B cell (primary cell): ENCODE data around the gene BLACAT1.

ENCODE experiments used
- EZH2 ChIP-seq: IDR thresholded peaks from 2 replicates; pipeline ENCODE4 v1.6.1; 2012; ENCODE audit warnings: borderline replicate concordance, low read depth, mild to moderate bottlenecking, moderate library complexity, low read length; ENCODE audit not compliant: insufficient read depth, poor library complexity, severe bottlenecking
- TF ChIP-seq, protein P1 (sequence below): fragments of 200-600 bp; IDR thresholded peaks from one replicate; pipeline ENCODE4 v1.8.0; 2022; ENCODE audit warnings: antibody characterized with exemption, mild to moderate bottlenecking

DNA sequence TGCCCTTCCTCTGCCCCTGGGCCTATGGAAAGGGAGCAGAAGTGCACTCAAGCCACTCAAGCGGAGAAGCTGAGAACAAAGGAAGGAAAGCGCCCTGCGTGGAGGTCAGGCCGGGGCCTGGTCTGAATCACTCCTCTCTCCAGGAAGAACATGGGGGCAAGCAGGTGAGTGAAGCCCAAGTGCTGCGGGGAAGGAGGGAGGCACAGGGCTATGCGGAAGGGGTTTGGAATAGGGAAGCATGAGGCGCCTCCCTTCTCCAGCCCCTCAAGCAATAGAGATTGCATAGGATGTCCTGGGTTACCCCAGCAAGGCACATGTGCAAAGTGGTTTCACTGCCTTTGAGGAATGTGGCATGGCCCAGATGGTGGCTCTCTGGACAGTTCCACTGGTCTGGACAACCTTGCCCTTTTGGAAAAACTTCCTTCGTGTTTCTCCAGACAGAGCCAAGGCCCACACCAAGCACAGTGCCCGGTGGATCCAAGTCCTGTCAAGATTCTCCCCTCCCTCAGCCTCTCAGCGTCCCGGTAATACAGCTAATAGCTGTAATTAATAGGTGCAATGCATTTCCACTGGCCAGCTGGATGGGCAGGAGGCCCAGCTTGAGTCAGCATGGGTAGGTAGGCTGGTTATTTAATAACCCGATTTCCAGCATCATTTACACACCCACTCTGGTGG, 13.7 kb downstream of the BLACAT1 start:
- TF ChIP-seq, protein P1, sequence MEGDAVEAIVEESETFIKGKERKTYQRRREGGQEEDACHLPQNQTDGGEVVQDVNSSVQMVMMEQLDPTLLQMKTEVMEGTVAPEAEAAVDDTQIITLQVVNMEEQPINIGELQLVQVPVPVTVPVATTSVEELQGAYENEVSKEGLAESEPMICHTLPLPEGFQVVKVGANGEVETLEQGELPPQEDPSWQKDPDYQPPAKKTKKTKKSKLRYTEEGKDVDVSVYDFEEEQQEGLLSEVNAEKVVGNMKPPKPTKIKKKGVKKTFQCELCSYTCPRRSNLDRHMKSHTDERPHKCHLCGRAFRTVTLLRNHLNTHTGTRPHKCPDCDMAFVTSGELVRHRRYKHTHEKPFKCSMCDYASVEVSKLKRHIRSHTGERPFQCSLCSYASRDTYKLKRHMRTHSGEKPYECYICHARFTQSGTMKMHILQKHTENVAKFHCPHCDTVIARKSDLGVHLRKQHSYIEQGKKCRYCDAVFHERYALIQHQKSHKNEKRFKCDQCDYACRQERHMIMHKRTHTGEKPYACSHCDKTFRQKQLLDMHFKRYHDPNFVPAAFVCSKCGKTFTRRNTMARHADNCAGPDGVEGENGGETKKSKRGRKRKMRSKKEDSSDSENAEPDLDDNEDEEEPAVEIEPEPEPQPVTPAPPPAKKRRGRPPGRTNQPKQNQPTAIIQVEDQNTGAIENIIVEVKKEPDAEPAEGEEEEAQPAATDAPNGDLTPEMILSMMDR = no peak
- TF ChIP-seq EZH2 = no peak
